HG03139 (cell line): ENCODE results near the gene FRMD4B.
"Not testable (repeated sequence)": the region's sequence is repeated elsewhere in the genome, so short reads cannot be mapped to it uniquely, and the experiment has no call there.

Experiments
- ATAC-seq: cut with Tn5 transposase; IDR thresholded peaks from one replicate; pipeline ENCODE4 v1.9.1; 2021; ENCODE audit not compliant: unreplicated experiment

The FRMD4B gene

GRCh38 chr3:69324362-69325025, 61.4 kb downstream of the FRMD4B start:
- peak; percentile 56 for ATAC-seq

- ATAC-seq: no peak
Observed at GRCh38 chr3:69323941-69324340, 61.9 kb downstream of the FRMD4B start.

GRCh38 chr3:69322512-69322911, 63.4 kb downstream of the FRMD4B start:
- not testable (repeated sequence) for ATAC-seq

DNA sequence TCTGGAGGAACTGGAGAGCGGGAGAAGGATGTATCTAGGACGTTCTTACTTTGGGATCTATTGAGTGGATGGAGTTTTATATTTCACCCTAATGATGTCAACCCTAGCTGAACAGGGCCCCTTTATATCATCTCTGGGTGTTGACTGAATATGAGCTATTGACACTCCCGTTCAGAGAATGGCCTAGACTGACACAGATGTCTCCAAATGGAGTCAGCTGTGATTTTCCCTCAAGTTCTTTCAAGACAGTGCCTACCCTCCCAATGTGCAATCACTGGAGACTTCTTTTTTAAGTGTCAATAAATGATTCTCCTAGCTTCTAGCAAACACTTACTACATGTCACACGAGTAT, 63.8 kb downstream of the FRMD4B start:
- no peak for ATAC-seq

DNA sequence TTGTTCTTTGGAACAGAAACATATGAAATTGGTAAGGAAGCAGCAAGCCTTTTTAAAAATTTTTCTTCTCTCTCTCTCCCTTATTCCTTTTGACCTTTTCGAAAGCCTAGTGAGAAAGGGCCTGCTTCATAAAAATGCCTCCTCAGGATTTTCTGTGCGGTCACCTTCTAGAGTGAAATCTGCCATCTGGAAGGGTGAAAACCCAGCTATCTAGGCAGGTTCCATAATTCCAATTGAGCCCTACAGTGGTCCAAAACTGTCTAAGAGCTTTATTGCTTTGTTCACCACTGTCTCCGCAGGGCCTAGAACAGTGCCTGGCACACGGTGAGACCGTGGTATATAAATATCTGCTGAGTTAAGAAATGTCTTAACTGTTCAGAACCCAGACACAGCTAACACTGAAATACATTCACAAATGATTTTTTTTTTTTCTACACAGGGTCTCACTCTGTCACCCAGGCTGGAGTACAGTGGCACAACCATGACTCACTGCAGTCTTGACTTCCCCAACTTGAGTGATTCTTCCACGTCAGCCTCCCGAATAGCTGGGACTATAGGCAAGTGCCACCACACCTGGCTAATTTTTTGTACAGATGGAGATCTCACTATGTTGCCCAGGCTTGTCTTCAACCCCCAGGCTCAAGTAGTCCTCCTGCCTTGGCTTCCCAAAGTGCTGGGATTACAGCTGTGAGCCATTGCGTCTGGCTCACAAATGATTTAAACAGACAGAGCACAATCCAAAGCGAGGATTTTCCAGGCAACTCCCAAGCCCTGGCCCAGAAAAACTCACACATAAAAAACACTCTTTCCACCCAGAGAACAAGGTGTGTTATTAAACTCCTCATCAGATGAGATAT, 64.4 kb downstream of the FRMD4B start:
- ATAC-seq: no peak

DNA sequence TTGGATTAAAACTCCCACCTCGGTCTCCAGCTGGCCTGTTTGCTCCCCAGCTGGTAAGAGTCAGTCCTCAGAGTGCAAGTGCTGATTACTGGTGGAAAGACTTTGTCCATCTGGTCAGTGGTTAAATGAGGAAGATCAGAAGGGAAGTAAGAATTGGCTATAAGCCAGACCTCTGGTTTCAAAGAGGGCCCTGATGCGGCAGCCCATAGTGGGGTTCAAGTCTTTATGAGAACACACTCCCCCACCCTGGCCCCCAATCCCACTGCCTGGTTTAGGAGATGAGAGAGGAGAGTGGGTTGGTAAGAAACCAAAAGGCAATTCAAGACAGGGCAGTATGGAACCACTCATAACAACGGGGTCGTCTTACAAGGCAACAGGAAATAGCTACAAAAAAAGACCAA, 65.0 kb downstream of the FRMD4B start:
- ATAC-seq: peak; percentile 64

DNA sequence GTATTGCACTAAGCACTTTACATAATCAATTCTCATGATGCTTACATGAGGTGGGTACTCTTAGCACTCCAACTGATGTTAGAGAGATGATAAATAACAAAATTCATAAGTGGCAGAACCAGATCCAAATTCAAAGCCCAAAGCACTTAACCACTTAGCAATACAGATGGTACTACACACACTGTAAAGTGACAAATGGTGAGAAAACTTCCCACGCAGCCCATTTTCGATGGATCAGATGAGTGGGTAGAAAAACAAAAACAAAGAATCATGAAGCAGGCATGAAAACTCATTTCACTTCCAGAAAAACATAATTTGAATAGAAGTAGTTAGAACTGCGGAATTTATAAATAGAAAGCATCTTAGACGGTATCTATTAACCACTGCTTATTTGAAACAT, 66.2 kb downstream of the FRMD4B start:
- no peak for ATAC-seq

GRCh38 chr3:69318410-69318809, 67.5 kb downstream of the FRMD4B start:
- no peak for ATAC-seq

DNA sequence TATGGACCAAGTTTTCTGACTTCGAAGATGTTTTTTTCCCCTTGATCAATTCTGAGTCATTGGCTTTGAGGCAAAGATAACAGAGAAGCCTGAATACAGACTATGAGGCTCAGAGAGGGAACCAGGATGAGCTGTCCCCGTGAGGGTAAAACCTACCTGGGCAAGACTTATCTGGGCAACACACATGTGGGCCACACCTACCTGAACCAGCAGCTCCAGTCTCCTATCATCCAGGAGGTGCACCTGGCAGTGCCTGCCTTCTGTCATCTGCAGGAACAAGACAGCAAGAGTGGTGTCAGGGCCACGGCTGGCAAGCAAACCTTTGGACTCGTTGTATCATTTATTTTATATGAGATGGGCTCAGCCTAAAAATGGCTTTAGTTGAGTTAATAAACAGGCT, 72.6 kb downstream of the FRMD4B start:
- no peak for ATAC-seq

- no peak for ATAC-seq
Observed at GRCh38 chr3:69309814-69310213, 76.1 kb downstream of the FRMD4B start.

DNA sequence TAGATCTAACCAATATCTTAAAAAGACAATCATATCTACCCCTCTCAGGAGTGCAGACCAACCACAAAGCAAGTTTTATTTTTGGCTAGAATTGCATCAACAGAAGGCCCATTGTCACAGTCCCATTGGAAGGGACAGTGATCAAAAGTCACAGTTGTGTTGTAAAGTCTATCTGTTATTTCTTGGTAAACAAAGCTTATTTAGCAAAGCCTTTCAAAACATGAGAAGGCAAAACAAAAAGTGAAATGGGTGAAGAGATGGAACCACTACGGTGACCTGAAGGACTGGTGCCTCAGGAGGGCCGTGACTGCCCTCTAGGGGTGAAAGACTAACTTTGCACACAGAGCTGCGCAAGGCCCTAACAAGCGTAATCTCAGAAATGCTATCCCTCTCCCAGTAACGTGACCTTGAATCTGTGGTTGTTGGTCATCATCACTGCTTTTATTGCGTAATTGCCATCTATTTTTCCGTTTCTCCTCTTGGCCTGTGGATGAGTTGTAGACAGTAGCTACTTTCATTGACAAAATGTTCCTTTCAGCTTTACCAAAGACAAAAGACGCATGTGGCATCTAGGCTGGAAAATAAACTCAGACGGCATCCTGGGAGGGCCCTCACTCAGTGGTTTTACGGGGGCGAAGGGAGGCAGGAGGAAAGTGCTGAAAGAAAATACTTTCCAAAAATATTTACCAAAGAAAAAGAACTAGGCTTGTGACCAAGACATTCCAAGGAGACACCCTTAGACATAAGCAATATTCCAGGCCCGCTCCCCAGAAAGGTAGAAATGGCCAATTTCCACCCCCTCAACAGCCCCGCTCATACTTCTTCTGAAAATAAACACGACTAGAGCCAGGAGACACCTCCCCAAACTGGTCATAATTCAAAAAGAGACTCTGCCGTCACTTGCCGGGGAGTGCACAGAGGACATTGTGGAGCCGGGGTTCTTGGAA, 79.4 kb downstream of the FRMD4B start:
- peak; percentile 98 for ATAC-seq

DNA sequence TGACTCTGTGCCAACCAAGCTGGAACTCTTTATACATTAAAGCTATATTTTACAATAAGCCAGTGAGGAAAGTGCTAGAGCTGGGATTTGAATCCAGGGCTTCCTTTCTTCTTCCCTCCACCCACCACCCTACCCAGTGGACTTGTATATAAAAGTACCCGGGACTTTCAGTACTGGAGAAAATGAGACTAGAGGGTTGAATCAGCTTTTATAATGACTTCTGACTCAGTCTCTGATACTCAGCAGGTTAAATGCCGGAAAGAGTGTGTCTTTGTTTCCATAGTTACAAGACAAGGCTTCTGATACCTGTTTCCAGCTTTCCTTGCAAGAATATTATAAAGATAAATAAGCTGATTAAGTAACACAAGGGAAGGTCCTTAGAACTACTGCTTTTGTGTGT, 80.9 kb downstream of the FRMD4B start:
- ATAC-seq: no peak

DNA sequence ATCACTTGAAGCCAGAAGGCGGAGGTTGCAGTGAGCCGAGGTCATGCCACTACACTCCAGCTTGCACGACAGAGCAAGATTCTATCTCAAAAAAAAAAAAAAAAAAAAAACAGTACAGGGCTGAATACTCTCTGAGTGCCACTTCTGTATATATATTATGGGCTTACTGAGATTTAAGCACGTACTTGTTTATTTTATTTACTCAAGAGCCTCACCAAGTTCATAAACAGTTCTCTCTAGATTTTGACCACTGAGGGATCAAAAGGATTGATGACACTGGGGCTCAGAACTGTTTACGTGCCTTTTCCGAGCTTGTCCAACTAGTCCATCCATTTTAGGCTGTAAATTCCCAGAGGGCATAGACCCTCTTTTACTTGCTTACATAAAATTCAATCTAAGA, 81.5 kb downstream of the FRMD4B start:
- no peak for ATAC-seq

DNA sequence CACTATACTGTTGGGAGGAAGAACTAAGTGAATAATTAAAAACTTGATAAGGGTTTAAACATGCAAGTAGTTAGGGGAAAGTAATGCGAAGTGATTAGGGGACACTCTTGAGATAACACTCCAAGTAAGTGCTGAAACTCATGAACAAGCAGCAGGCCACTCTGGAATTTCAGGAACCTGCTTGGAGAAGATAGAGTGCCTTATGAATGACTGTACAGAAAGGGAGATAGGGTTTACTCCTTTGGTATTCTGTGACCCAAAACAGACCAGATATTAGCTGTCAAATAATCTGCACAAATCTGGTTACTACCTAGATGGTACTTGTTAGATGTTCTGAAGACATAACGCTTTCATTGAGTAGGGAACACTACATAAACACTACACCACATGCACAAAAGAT, 85.6 kb downstream of the FRMD4B start:
- no peak for ATAC-seq

- no peak for ATAC-seq
Observed at GRCh38 chr3:69299344-69299743, 86.5 kb downstream of the FRMD4B start.

DNA sequence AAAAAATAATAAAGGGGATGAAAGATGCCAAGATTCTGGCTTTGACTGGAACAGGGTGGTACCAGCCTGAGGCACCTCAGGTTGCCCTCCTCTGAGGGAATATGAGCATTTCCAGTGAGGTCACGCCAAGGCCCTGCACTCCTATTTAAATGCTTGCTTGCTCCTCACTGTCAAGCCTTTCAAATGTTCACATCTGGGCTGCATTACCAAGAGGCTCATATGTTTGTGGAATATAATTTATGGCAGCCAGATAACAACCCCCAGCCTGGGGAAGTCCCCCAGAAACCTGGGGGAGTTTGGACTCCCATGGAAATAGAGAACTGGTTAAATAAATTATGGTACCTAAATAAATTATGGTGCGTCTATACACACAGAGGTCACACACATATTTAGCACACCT, 88.4 kb downstream of the FRMD4B start:
- no peak for ATAC-seq

- ATAC-seq: no peak
Observed at GRCh38 chr3:69296995-69297394, 88.9 kb downstream of the FRMD4B start.

GRCh38 chr3:69294014-69294766, 91.7 kb downstream of the FRMD4B start:
- no peak for ATAC-seq

DNA sequence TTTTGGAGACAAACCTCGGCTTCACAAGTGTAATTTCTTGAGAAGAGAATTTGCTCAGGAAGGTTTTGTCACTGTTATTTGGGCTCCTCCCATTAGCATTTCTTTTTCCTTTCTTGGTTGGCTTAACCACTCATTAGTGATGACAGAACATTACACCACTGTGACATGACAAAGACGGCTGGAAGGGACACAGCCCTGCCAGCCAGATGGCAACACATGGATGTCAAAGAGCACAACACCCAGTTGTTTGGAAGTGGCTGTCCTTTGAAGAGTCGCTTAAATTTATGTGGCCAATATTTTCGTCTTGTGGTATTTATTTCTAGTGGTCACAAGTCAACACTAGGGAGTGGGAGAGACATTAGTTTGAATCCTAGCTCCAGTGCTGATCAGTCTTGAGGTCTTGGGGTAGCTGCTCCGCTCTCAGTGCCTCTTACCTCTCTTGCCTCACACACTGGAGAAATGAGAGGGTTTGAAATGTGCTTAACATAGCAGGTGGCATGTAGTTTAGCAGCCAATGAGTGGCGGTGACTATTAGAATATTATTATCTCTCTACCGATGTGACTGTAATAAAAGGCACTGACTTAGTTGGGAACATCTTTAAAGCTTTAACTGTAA, 92.8 kb downstream of the FRMD4B start:
- ATAC-seq: no peak

- ATAC-seq: no peak
Observed at GRCh38 chr3:69292185-69292584, 93.7 kb downstream of the FRMD4B start.
